ENCODE results near the gene RFX1.

DNA sequence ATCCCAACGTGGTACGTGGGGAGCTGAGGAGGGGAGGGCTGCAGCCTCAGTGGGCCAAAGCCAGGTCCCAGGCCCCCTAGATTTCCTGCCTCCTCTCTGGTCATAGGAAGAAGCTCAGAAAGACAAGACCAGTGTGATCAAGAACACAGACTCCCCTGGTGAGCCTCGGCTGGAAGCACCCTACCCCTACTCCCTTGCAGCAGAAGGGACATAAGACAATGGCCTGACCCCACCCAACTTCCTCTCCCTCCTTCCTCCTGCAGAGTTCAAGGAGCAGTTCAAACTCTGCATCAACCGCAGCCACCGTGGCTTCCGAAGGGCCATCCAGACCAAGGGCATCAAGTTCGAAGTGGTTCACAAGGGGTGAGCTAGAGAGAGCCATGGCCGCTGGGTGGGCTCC, 79.4 kb downstream of the RFX1 start:
- TF ChIP-seq, protein P1, sequence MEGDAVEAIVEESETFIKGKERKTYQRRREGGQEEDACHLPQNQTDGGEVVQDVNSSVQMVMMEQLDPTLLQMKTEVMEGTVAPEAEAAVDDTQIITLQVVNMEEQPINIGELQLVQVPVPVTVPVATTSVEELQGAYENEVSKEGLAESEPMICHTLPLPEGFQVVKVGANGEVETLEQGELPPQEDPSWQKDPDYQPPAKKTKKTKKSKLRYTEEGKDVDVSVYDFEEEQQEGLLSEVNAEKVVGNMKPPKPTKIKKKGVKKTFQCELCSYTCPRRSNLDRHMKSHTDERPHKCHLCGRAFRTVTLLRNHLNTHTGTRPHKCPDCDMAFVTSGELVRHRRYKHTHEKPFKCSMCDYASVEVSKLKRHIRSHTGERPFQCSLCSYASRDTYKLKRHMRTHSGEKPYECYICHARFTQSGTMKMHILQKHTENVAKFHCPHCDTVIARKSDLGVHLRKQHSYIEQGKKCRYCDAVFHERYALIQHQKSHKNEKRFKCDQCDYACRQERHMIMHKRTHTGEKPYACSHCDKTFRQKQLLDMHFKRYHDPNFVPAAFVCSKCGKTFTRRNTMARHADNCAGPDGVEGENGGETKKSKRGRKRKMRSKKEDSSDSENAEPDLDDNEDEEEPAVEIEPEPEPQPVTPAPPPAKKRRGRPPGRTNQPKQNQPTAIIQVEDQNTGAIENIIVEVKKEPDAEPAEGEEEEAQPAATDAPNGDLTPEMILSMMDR (IDR thresholded peaks at IDR 0.05; ENCODE audit: poor library complexity, severe bottlenecking): no peak
- no peak for TF ChIP-seq RAD21 (conservative IDR thresholded peaks at IDR 0.05)
- TF ChIP-seq EZH2 (IDR thresholded peaks at IDR 0.05; ENCODE audit: borderline replicate concordance, insufficient read depth, low read length, poor library complexity, severe bottlenecking): no peak
- no peak for TF ChIP-seq MXI1 (conservative IDR thresholded peaks at IDR 0.05; ENCODE audit: poor library complexity, severe bottlenecking)
- no peak for TF ChIP-seq TAF1 (IDR thresholded peaks at IDR 0.05; ENCODE audit: low read depth)
- TF ChIP-seq, protein P2, sequence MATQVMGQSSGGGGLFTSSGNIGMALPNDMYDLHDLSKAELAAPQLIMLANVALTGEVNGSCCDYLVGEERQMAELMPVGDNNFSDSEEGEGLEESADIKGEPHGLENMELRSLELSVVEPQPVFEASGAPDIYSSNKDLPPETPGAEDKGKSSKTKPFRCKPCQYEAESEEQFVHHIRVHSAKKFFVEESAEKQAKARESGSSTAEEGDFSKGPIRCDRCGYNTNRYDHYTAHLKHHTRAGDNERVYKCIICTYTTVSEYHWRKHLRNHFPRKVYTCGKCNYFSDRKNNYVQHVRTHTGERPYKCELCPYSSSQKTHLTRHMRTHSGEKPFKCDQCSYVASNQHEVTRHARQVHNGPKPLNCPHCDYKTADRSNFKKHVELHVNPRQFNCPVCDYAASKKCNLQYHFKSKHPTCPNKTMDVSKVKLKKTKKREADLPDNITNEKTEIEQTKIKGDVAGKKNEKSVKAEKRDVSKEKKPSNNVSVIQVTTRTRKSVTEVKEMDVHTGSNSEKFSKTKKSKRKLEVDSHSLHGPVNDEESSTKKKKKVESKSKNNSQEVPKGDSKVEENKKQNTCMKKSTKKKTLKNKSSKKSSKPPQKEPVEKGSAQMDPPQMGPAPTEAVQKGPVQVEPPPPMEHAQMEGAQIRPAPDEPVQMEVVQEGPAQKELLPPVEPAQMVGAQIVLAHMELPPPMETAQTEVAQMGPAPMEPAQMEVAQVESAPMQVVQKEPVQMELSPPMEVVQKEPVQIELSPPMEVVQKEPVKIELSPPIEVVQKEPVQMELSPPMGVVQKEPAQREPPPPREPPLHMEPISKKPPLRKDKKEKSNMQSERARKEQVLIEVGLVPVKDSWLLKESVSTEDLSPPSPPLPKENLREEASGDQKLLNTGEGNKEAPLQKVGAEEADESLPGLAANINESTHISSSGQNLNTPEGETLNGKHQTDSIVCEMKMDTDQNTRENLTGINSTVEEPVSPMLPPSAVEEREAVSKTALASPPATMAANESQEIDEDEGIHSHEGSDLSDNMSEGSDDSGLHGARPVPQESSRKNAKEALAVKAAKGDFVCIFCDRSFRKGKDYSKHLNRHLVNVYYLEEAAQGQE (IDR thresholded peaks at IDR 0.05; ENCODE audit: borderline replicate concordance): no peak
- TF ChIP-seq POLR2AphosphoS5 (IDR thresholded peaks at IDR 0.05): no peak
- no peak for TF ChIP-seq EP300 (conservative IDR thresholded peaks at IDR 0.05; ENCODE audit: poor library complexity, severe bottlenecking)
- no peak for TF ChIP-seq SMC3 (conservative IDR thresholded peaks at IDR 0.05; ENCODE audit: poor library complexity)

Data from neural cell (in vitro differentiated cells).